NT2/D1 (cell line): ENCODE measurements around the gene BIN1.

Source experiments
- SUZ12 ChIP-seq: IDR thresholded peaks from 2 replicates; pipeline ENCODE4 v1.6.1; 2011; ENCODE audit not compliant: insufficient read length, insufficient read depth; ENCODE audit errors: extremely low read depth
- ZNF274 ChIP-seq: IDR thresholded peaks from 2 replicates; pipeline ENCODE4 v1.6.1; 2011; ENCODE audit warnings: mild to moderate bottlenecking, low read depth, low read length

- TF ChIP-seq SUZ12 (no peak), ZNF274 (no peak)
Observed at GRCh38 chr2:127101048-127101611, 5.8 kb downstream of the BIN1 start.
